SK-N-SH (cell line): ENCODE data around the gene NSUN7.

ENCODE experiments used
- FOSL2 ChIP-seq: IDR thresholded peaks from 2 replicates; pipeline ENCODE4 v1.4.0; 2012; ENCODE audit warnings: low read depth, mild to moderate bottlenecking, moderate library complexity, borderline replicate concordance
- GATA2 ChIP-seq: sonication (generic); formaldehyde crosslinking; IDR thresholded peaks from 2 replicates; pipeline ENCODE4 v1.5.0; 2020; ENCODE audit warnings: mild to moderate bottlenecking, missing genetic modification reagents
- NFIC ChIP-seq: IDR thresholded peaks from 2 replicates; pipeline ENCODE4 v1.4.0; 2012; ENCODE audit warnings: borderline replicate concordance
- POLR2AphosphoS5 ChIP-seq: IDR thresholded peaks from 2 replicates; pipeline ENCODE4 v1.6.1; 2012; ENCODE audit warnings: low read depth, low read length
- RXRA ChIP-seq: IDR thresholded peaks from 2 replicates; pipeline ENCODE4 v1.4.0; 2012; ENCODE audit warnings: low read depth, mild to moderate bottlenecking, borderline replicate concordance
- TAF1 ChIP-seq: IDR thresholded peaks from 2 replicates; pipeline ENCODE4 v1.6.1; 2012; ENCODE audit warnings: low read depth, mild to moderate bottlenecking, low read length, moderate library complexity, borderline replicate concordance
- TEAD4 ChIP-seq: IDR thresholded peaks from 2 replicates; pipeline ENCODE4 v1.4.0; 2012; ENCODE audit warnings: mild to moderate bottlenecking, borderline replicate concordance; ENCODE audit not compliant: insufficient read depth
- TF ChIP-seq, protein P1 (sequence below): fragments of 200-600 bp; sonication (generic); IDR thresholded peaks from 2 replicates; pipeline ENCODE4 v1.6.1; 2017; ENCODE audit warnings: antibody characterized with exemption, mild to moderate bottlenecking, moderate library complexity
- TF ChIP-seq, protein P2 (sequence below): fragments of 150-350 bp; IDR thresholded peaks from 2 replicates; pipeline ENCODE4 v1.6.1; 2016; ENCODE audit warnings: mild to moderate bottlenecking, low read depth, low read length

DNA sequence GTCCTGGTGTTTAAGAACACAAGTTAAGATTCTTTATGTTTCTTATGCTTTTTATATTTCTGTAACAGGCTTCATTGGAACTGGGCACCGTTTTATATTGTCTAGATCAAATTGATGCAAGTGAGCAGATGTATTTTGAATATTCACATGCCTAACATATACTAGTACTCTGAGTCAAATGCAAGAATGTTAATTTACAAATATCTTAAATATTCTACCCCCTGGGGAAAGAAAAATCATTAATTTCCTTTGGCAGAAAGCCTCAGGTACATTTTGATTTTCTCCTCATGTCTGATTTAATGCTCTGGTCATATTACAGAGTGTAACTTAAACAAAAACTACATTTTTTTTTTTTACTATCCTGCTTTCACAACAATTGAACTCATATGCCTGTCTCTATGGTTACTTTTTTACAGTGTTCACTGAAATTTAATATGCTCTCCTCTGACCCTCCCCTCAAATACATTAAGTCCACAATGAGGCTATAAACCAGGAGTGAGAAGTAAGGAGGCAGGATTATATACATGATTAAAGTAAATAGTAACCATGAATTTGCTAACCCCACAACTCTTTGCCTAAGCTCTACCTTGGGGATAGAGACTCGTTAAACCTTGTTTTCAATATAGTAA lies 2.4 kb upstream of the NSUN7 start:
- TF ChIP-seq RXRA = no peak
- no peak for TF ChIP-seq POLR2AphosphoS5
- TF ChIP-seq GATA2 (CRISPR knock-in tag) = no peak
- TF ChIP-seq, protein P1, sequence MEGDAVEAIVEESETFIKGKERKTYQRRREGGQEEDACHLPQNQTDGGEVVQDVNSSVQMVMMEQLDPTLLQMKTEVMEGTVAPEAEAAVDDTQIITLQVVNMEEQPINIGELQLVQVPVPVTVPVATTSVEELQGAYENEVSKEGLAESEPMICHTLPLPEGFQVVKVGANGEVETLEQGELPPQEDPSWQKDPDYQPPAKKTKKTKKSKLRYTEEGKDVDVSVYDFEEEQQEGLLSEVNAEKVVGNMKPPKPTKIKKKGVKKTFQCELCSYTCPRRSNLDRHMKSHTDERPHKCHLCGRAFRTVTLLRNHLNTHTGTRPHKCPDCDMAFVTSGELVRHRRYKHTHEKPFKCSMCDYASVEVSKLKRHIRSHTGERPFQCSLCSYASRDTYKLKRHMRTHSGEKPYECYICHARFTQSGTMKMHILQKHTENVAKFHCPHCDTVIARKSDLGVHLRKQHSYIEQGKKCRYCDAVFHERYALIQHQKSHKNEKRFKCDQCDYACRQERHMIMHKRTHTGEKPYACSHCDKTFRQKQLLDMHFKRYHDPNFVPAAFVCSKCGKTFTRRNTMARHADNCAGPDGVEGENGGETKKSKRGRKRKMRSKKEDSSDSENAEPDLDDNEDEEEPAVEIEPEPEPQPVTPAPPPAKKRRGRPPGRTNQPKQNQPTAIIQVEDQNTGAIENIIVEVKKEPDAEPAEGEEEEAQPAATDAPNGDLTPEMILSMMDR = no peak
- no peak for TF ChIP-seq TAF1
- no peak for TF ChIP-seq NFIC
- TF ChIP-seq, protein P2, sequence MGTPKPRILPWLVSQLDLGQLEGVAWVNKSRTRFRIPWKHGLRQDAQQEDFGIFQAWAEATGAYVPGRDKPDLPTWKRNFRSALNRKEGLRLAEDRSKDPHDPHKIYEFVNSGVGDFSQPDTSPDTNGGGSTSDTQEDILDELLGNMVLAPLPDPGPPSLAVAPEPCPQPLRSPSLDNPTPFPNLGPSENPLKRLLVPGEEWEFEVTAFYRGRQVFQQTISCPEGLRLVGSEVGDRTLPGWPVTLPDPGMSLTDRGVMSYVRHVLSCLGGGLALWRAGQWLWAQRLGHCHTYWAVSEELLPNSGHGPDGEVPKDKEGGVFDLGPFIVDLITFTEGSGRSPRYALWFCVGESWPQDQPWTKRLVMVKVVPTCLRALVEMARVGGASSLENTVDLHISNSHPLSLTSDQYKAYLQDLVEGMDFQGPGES = no peak
- no peak for TF ChIP-seq FOSL2
- TF ChIP-seq TEAD4 = no peak
